GM13977 (cell line): ENCODE data around the gene ZPLD1.

Experiments
- DNase-seq: peaks from one replicate; pipeline ENCODE4 v3.0.0; 2012; ENCODE audit warnings: low spot score
- in situ Hi-C: fragments of 300-500 bp; cut with MboI; formaldehyde crosslinking; loops from one replicate; pipeline ENCODE4 v1.12.0; 2022; ENCODE audit warnings: low sequenced_read_pairs, low pct_unique_long_range_greater_than_20kb, mixed read lengths, inconsistent platforms; ENCODE audit not compliant: unreplicated experiment
- TF ChIP-seq, protein P1 (sequence below): IDR thresholded peaks from 2 replicates; pipeline ENCODE4 v1.5.1; 2012; ENCODE audit warnings: mild to moderate bottlenecking, control low read depth; ENCODE audit not compliant: insufficient read depth; ENCODE audit errors: extremely low read depth, missing control alignments

ZPLD1 gene

DNA sequence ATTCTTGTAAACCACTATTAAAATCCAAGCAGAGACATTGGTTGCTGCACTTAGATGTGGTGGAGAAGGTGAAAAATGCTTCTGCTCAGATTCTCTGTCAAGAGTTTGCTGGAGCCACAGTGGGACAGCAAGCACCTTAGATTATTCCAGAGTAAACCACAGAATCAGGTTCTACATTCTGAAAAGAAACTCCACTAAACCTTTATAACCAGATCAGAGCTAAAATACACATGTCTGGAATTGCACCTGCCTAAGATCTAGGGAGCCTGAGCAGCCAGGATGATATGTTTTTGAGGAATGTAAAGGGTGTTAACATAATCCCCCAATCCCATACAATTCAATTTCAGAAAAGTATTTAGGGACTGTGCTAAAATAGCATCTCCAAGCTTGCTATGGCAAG lies at the start of gene ZPLD1:
ZPLD1 (plus strand) TSS at position 301 of the 400 bp plus-strand sequence. CDS start 3,473 bp downstream, outside the sequence.
- DNase-seq = no peak
- TF ChIP-seq, protein P1, sequence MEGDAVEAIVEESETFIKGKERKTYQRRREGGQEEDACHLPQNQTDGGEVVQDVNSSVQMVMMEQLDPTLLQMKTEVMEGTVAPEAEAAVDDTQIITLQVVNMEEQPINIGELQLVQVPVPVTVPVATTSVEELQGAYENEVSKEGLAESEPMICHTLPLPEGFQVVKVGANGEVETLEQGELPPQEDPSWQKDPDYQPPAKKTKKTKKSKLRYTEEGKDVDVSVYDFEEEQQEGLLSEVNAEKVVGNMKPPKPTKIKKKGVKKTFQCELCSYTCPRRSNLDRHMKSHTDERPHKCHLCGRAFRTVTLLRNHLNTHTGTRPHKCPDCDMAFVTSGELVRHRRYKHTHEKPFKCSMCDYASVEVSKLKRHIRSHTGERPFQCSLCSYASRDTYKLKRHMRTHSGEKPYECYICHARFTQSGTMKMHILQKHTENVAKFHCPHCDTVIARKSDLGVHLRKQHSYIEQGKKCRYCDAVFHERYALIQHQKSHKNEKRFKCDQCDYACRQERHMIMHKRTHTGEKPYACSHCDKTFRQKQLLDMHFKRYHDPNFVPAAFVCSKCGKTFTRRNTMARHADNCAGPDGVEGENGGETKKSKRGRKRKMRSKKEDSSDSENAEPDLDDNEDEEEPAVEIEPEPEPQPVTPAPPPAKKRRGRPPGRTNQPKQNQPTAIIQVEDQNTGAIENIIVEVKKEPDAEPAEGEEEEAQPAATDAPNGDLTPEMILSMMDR = no peak
- in situ Hi-C loops = no loop called here

DNA sequence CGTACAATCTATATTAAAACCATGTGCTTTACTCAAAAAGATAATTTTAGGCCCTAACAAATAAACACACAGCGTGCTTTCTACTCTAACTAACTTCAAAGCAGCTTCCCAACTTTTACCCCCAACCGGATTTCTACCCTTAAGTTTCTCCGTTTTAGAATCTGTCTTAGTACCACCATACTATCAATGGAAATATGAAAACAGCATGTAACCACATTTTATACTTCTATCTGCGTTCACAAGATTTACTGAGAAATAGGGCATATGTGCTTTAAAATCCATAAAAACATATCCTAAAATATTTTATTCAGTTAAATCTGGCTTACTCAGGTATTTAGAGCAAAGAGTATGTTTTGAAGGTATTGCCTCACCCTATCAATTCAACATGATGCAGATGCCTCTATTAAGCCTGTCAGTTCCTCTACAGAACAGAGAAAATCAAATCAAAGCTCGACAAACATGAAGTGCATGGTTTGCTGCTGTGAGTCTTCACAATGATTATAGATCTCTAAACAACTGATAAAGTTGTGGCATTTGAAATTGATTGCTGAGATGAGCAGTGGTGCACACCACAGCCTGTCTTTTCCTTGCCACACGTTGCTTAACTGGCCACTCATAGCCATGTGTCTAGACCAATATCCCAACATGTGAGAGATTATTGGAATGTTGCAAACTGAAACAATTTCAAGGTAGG lies 44.5 kb upstream of the ZPLD1 start:
- in situ Hi-C loops = no loop called here
- TF ChIP-seq, protein P1 = no peak
- DNase-seq = no peak

DNA sequence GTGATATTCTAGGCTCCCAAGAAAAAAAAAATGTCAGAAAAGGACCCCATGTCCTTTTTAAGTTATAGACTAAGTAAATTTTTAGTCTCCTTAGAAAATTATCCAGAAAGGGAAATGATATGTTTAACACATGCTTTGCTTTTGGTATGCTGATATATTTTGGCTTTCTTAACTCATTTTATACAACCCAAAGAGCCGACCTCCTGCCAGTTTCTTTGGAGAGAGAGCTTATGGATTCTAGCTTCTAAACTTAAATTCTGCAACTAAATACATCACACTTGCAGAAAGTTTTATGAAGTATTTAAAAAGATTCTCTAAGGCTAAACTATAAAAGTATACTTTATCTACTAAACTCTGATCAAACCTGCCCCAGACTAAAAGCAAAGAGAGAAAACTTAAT lies 43.9 kb upstream of the ZPLD1 start:
- TF ChIP-seq, protein P1 = no peak
- no peak for DNase-seq
- in situ Hi-C loops = no loop called here

DNA sequence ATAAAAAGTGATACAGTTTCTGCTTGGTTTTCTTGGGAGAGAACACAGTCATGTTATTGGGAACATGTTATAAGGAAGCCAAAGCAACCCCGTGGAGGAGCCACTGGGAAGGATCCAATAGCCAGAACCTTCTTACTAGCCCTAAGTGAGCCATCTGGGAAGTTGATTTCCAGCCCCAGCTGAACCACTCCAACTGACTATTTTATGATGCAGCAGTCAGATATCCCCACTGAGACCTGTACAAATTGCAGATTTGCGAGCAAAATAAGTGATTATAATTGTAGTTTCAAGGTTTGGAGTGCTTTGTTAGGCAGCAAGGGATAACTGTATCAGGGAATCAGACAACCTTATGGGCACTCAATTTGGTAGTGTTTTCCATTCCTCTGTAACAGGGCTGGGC lies 43.3 kb upstream of the ZPLD1 start:
- no peak for DNase-seq
- in situ Hi-C loops = no loop called here
- TF ChIP-seq, protein P1 = no peak

DNA sequence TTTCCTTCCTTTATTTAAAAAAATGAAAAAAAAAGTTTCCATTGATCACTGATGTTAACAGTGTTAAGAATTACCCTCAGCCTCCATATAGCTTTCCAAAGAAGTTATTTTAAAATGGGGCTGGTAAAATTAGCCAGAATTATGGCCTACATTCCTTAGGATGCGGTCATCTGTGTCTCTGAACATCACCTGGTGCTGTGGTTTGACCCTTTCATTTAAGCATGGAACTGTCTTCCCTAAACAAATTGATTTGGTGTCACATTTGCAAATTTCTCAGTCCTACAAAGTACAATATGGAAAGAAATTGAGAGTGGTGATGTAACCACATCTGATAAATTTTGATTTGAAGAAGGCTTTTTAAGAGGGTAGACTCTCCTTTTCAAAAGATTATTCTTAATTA lies 40.3 kb upstream of the ZPLD1 start:
- in situ Hi-C loops = no loop called here
- TF ChIP-seq, protein P1 = no peak
- no peak for DNase-seq

DNA sequence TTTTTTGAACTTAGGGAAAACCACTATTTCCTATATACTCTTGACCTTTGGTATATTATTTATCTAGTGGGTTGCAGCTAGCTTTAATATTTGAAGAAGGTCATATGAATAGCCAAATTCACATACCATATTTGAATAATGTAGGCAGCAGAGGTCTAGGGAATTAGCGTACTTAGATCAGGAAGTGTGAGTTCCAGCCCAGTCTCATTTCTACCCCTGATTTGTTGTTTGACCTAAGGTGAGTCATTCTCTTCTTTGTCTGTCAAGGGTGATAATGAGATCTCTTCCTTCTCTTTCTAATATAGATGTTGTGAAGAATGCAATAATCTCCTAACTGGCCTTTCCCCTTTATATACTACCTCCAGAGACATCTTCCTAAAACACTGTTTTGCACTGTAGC lies 36.6 kb upstream of the ZPLD1 start:
- in situ Hi-C loops = no loop called here
- TF ChIP-seq, protein P1 = no peak
- no peak for DNase-seq
